PFSK-1 (cell line): Measurements from ENCODE around the gene LRRC39.

Experiments
- POLR2AphosphoS5 ChIP-seq: IDR thresholded peaks from 2 replicates; pipeline ENCODE4 v1.6.1; 2012; ENCODE audit warnings: low read depth, mild to moderate bottlenecking, control low read depth, low read length, moderate library complexity
- TF ChIP-seq, protein P1 (sequence below), 2 experiments: IDR thresholded peaks; 2 replicates each; pipeline versions ENCODE4 v1.6.1 to v1.8.0; 2011 to 2012; ENCODE audit warnings: low read depth in 2 of 2, low read length in 2 of 2, control low read depth in 1 of 2, inconsistent platforms in 1 of 2, mild to moderate bottlenecking in 1 of 2, moderate library complexity in 1 of 2; ENCODE audit not compliant: insufficient read depth in 1 of 2

DNA sequence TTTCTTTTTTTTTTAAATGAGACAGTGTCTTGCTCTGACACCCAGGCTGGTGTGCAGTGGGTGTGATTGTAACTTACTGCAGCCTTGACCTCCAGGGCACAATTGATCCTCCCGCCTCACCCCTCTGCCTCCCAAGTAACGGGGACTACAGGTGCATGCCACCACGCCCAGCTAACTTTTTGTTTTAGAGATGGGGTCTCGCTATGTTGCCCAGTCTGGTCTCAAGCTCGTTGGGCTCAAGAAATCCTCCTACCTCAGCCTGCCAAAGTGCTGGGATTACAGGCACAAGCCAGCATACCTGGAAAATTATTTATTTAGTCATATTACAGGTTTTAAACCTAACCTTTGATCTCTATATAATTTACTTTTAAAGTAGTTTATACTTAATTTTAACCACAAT, 13.4 kb downstream of the LRRC39 start:
- TF ChIP-seq POLR2AphosphoS5 = no peak
- TF ChIP-seq, protein P1, sequence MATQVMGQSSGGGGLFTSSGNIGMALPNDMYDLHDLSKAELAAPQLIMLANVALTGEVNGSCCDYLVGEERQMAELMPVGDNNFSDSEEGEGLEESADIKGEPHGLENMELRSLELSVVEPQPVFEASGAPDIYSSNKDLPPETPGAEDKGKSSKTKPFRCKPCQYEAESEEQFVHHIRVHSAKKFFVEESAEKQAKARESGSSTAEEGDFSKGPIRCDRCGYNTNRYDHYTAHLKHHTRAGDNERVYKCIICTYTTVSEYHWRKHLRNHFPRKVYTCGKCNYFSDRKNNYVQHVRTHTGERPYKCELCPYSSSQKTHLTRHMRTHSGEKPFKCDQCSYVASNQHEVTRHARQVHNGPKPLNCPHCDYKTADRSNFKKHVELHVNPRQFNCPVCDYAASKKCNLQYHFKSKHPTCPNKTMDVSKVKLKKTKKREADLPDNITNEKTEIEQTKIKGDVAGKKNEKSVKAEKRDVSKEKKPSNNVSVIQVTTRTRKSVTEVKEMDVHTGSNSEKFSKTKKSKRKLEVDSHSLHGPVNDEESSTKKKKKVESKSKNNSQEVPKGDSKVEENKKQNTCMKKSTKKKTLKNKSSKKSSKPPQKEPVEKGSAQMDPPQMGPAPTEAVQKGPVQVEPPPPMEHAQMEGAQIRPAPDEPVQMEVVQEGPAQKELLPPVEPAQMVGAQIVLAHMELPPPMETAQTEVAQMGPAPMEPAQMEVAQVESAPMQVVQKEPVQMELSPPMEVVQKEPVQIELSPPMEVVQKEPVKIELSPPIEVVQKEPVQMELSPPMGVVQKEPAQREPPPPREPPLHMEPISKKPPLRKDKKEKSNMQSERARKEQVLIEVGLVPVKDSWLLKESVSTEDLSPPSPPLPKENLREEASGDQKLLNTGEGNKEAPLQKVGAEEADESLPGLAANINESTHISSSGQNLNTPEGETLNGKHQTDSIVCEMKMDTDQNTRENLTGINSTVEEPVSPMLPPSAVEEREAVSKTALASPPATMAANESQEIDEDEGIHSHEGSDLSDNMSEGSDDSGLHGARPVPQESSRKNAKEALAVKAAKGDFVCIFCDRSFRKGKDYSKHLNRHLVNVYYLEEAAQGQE (IDR thresholded peaks at IDR 0.05; ENCODE audit: insufficient read depth in 1 of 2, low read depth in 2 of 2, low read length in 2 of 2) = no peak
